HCEC 1CT (cell line): ENCODE results near the gene GPR155.
"Not testable (repeated sequence)": the region's sequence is repeated elsewhere in the genome, so short reads cannot be mapped to it uniquely, and the experiment has no call there.

ENCODE experiments used
- DNase-seq: peaks from one replicate; pipeline ENCODE4 v3.0.0-alpha.2; 2017

GPR155 gene

GRCh38 chr2:174431902-174432301 is 54.9 kb downstream of the GPR155 start:
- no peak for DNase-seq

GRCh38 chr2:174430066-174430465 is 56.8 kb downstream of the GPR155 start:
- no peak for DNase-seq

GRCh38 chr2:174428214-174428613 is 58.6 kb downstream of the GPR155 start:
- DNase-seq: no peak

GRCh38 chr2:174412256-174412655 is 74.6 kb downstream of the GPR155 start:
- DNase-seq: no peak

- not testable (repeated sequence) for DNase-seq
Measured at GRCh38 chr2:174410039-174410438, 76.8 kb downstream of the GPR155 start.

GRCh38 chr2:174403628-174404027 is 83.2 kb downstream of the GPR155 start:
- no peak for DNase-seq

GRCh38 chr2:174400853-174401252 is 86.0 kb downstream of the GPR155 start:
- DNase-seq: no peak

GRCh38 chr2:174399171-174399570 is 87.7 kb downstream of the GPR155 start:
- DNase-seq: no peak

- DNase-seq: no peak
Measured at GRCh38 chr2:174397773-174398172, 89.1 kb downstream of the GPR155 start.

GRCh38 chr2:174395969-174396630 is 90.7 kb downstream of the GPR155 start:
- DNase-seq: no peak

- DNase-seq: peak; percentile 77
Measured at GRCh38 chr2:174395284-174395968, 91.4 kb downstream of the GPR155 start, which contains the start of gene SCRN3. Gene SCRN3, plus strand, starts transcription at chr2:174395730. Its CDS starts 2,554 bp downstream, at chr2:174398284.

GRCh38 chr2:174392706-174393105 is 94.1 kb downstream of the GPR155 start:
- DNase-seq: no peak

GRCh38 chr2:174390303-174390702 is 96.5 kb downstream of the GPR155 start:
- not testable (repeated sequence) for DNase-seq

GRCh38 chr2:174389542-174389941 is 97.3 kb downstream of the GPR155 start:
- DNase-seq: no peak

GRCh38 chr2:174388706-174389105 is 98.1 kb downstream of the GPR155 start:
- not testable (repeated sequence) for DNase-seq

GRCh38 chr2:174385201-174385600 is 101.6 kb downstream of the GPR155 start:
- no peak for DNase-seq

- no peak for DNase-seq
Measured at GRCh38 chr2:174383796-174384195, 103.0 kb downstream of the GPR155 start.
